Upper lobe of left lung (tissue), 4 donors: ENCODE results near the gene MGMT.

Source experiments
- CTCF ChIP-seq, 6 experiments: fragments of 450-650 bp in 4 of 6; fragments of 200-600 bp in 2 of 6; sonication (generic) in 2 of 6; IDR thresholded peaks; one replicate each; pipeline ENCODE4 v1.5.1; 2016 to 2019; ENCODE audit warnings: antibody characterized with exemption in 6 of 6
- POLR2A ChIP-seq, 4 donors: fragments of 450-650 bp; IDR thresholded peaks; one replicate each; pipeline ENCODE4 v1.5.1; 2016 to 2017; ENCODE audit warnings: antibody characterized with exemption in 4 of 4, mild to moderate bottlenecking in 2 of 4

GRCh38 chr10:129689671-129690071 is 222.6 kb downstream of the MGMT start:
- TF ChIP-seq CTCF (IDR thresholded peaks at IDR 0.05): no peak
- TF ChIP-seq POLR2A (IDR thresholded peaks at IDR 0.05): no peak
